Measurements from ENCODE around the gene UNKL.

The UNKL gene

DNA sequence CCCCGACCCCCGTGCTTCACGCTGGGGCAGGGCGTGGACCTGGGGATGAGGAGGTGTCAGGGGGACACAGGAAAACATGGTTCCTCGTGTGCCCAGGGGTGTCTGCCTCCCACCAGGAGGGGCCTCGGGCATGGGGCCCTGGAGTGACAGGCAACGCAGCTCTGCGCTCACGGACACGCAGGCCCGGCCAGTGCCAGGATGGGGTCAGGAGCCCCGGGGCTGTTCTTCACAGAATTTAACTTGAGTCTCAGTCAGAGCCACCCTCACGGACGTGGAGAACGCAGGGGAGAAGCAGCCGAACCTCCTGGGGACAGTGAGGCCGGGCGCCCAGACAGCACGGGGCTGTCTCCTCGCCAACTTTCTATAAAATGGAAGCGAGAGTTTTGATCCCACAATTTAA is 16.7 kb downstream of the UNKL start:
- H3K9me3 ChIP-seq (ENCODE audit: control insufficient read depth, insufficient read depth, low read depth, low read length), result no peaks in the 10 kb centered on the region
- no peak overlapping the region for H3K4me3 ChIP-seq (ENCODE audit: low read depth, low read length)
- ChIA-PET POLR2A (no interaction called here), CTCF (no interaction called here)
- no peaks in the 10 kb centered on the region for H3K4me1 ChIP-seq (ENCODE audit: control insufficient read depth, insufficient read depth, low read length)
- H3K27ac ChIP-seq (ENCODE audit: extremely low read depth, low read depth, low read length), result no peak overlapping the region
- peaks cover 0 to 47% of the 10 kb centered on the region in 2 experiments; a peak in 2 of 3 replicates for H3K36me3 ChIP-seq (ENCODE audit: control insufficient read depth in 2 of 2, insufficient read depth in 1 of 2, low read length in 2 of 2)
- no peak for TF ChIP-seq ZNF112 (tag by site-specific recombination; IDR thresholded peaks at IDR 0.05)
- TF ChIP-seq, protein P1, sequence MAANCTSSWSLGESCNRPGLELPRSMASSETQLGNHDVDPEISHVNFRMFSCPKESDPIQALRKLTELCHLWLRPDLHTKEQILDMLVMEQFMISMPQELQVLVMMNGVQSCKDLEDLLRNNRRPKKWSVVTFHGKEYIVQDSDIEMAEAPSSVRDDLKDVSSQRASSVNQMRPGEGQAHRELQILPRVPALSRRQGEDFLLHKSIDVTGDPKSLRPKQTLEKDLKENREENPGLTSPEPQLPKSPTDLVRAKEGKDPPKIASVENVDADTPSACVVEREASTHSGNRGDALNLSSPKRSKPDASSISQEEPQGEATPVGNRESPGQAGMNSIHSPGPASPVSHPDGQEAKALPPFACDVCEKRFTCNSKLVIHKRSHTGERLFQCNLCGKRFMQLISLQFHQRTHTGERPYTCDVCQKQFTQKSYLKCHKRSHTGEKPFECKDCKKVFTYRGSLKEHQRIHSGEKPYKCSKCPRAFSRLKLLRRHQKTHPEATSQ (tag by site-specific recombination; IDR thresholded peaks at IDR 0.05), result no peak
- TF ChIP-seq ZNF404 (tag by site-specific recombination; IDR thresholded peaks at IDR 0.05), result no peak
- no peak for TF ChIP-seq ZNF837 (tag by site-specific recombination; IDR thresholded peaks at IDR 0.05)
- no peak for TF ChIP-seq ZNF155 (tag by site-specific recombination; IDR thresholded peaks at IDR 0.05)

DNA sequence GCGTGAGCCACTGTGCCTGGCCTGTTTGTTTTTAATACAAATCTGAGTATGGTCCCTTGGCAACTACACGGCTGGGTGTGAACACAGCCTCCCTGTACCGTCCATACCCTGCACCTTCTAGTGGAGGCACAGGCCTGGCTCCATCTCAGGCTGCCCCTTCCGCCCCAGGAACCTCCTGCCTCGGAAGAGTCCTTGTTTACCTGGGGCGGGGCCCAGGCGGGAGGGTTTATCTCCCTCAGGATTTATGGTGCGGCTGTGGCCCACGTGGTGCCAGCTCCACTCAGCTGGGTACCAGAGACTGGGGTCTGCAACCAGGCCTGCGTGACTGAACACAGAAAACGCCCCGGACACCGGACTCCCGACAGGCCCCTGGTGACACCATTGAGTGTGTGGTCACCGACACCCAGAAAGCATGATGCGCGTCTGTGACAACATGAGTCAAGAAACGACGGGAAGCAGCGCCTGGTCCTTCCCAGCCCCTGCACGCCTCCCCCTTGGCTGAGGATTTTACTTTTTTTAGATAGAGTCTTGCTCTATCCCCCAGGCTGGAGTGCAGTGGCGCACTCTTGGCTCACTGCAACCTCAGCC is 19.0 kb downstream of the UNKL start:
- H3K9me3 ChIP-seq (ENCODE audit: control insufficient read depth, insufficient read depth, low read depth, low read length), result no peaks in the 10 kb centered on the region
- H3K4me1 ChIP-seq (ENCODE audit: control insufficient read depth, insufficient read depth, low read length), result no peaks in the 10 kb centered on the region
- ChIA-PET CTCF (interaction anchor here (0.6 to 1.0 kb wide), 2 partner anchors 15 to 17 kb away, joined by 3 read pairs; no protein-coding TSS in a partner anchor), POLR2A (interaction anchor here (0.6 to 0.7 kb wide), 2 partner anchors 24 to 33 kb away, joined by 3 to 6 read pairs; no protein-coding TSS in a partner anchor)
- TF ChIP-seq, protein P2, sequence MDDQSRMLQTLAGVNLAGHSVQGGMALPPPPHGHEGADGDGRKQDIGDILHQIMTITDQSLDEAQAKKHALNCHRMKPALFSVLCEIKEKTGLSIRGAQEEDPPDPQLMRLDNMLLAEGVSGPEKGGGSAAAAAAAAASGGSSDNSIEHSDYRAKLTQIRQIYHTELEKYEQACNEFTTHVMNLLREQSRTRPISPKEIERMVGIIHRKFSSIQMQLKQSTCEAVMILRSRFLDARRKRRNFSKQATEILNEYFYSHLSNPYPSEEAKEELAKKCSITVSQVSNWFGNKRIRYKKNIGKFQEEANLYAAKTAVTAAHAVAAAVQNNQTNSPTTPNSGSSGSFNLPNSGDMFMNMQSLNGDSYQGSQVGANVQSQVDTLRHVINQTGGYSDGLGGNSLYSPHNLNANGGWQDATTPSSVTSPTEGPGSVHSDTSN (CRISPR knock-in tag; IDR thresholded peaks at IDR 0.05), result no peak
- TF ChIP-seq, protein P3, sequence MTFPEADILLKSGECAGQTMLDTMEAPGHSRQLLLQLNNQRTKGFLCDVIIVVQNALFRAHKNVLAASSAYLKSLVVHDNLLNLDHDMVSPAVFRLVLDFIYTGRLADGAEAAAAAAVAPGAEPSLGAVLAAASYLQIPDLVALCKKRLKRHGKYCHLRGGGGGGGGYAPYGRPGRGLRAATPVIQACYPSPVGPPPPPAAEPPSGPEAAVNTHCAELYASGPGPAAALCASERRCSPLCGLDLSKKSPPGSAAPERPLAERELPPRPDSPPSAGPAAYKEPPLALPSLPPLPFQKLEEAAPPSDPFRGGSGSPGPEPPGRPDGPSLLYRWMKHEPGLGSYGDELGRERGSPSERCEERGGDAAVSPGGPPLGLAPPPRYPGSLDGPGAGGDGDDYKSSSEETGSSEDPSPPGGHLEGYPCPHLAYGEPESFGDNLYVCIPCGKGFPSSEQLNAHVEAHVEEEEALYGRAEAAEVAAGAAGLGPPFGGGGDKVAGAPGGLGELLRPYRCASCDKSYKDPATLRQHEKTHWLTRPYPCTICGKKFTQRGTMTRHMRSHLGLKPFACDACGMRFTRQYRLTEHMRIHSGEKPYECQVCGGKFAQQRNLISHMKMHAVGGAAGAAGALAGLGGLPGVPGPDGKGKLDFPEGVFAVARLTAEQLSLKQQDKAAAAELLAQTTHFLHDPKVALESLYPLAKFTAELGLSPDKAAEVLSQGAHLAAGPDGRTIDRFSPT (tag by site-specific recombination; IDR thresholded peaks at IDR 0.05), result no peak
- no peak for TF ChIP-seq ZNF350 (tag by site-specific recombination; IDR thresholded peaks at IDR 0.05)
- no peak for TF ChIP-seq ZNF664 (tag by site-specific recombination; IDR thresholded peaks at IDR 0.05)
- TF ChIP-seq ZNF292 (tag by site-specific recombination; IDR thresholded peaks at IDR 0.05; ENCODE audit: borderline replicate concordance, low read depth), result no peak
- TF ChIP-seq, protein P4, sequence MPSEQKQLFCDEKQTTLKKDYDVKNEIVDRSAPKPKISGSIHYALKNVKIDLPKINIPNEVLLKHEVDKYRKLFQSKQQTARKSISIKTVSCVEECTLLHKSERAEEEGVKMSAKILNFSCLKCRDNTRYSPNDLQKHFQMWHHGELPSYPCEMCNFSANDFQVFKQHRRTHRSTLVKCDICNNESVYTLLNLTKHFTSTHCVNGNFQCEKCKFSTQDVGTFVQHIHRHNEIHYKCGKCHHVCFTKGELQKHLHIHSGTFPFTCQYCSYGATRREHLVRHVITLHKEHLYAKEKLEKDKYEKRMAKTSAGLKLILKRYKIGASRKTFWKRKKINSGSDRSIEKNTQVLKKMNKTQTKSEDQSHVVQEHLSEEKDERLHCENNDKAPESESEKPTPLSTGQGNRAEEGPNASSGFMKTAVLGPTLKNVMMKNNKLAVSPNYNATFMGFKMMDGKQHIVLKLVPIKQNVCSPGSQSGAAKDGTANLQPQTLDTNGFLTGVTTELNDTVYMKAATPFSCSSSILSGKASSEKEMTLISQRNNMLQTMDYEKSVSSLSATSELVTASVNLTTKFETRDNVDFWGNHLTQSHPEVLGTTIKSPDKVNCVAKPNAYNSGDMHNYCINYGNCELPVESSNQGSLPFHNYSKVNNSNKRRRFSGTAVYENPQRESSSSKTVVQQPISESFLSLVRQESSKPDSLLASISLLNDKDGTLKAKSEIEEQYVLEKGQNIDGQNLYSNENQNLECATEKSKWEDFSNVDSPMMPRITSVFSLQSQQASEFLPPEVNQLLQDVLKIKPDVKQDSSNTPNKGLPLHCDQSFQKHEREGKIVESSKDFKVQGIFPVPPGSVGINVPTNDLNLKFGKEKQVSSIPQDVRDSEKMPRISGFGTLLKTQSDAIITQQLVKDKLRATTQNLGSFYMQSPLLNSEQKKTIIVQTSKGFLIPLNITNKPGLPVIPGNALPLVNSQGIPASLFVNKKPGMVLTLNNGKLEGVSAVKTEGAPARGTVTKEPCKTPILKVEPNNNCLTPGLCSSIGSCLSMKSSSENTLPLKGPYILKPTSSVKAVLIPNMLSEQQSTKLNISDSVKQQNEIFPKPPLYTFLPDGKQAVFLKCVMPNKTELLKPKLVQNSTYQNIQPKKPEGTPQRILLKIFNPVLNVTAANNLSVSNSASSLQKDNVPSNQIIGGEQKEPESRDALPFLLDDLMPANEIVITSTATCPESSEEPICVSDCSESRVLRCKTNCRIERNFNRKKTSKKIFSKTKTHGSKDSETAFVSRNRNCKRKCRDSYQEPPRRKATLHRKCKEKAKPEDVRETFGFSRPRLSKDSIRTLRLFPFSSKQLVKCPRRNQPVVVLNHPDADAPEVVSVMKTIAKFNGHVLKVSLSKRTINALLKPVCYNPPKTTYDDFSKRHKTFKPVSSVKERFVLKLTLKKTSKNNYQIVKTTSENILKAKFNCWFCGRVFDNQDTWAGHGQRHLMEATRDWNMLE (tag by site-specific recombination; conservative IDR thresholded peaks at IDR 0.05; ENCODE audit: low read depth), result no peak
- TF ChIP-seq GLI4 (tag by site-specific recombination; IDR thresholded peaks at IDR 0.05), result no peak
- no peak for TF ChIP-seq ZNF2 (tag by site-specific recombination; IDR thresholded peaks at IDR 0.05)
- no peak for TF ChIP-seq KLF10 (tag by site-specific recombination; IDR thresholded peaks at IDR 0.05)
- no peak for TF ChIP-seq ZNF561 (tag by site-specific recombination; IDR thresholded peaks at IDR 0.05; ENCODE audit: borderline replicate concordance)
- no peak for TF ChIP-seq SCRT2 (tag by site-specific recombination; IDR thresholded peaks at IDR 0.05)
- H3K36me3 ChIP-seq (ENCODE audit: control insufficient read depth in 2 of 2, insufficient read depth in 1 of 2, low read length in 2 of 2), result peaks cover 0 to 44% of the 10 kb centered on the region in 2 experiments; a peak in 2 of 3 replicates
- no peak overlapping the region for H3K27ac ChIP-seq (ENCODE audit: extremely low read depth, low read depth, low read length)
- H3K4me3 ChIP-seq (ENCODE audit: low read depth, low read length), result no peak overlapping the region
